Fibroblast of mammary gland (primary cell): ENCODE results near the gene TTLL13.

Source experiments
- DNase-seq: peaks from one replicate; pipeline ENCODE4 v3.0.0-alpha.2; 2010; ENCODE audit warnings: low read depth
- H3K4me3 ChIP-seq: 2 replicates; pipeline ENCODE4 v1.5.1; 2011; ENCODE audit warnings: low read depth, mild to moderate bottlenecking, low read length, moderate library complexity; ENCODE audit not compliant: control insufficient read depth
- CTCF ChIP-seq: conservative IDR thresholded peaks from 2 replicates; pipeline ENCODE4 v1.5.1; 2011; ENCODE audit warnings: low read depth, low read length, inconsistent platforms; ENCODE audit not compliant: control insufficient read depth, insufficient read depth

The TTLL13 gene

GRCh38 chr15:90217671-90218394 is 31.5 kb upstream of the TTLL13 start:
- DNase-seq, result no peak
- TF ChIP-seq CTCF, result no peak
- no peak overlapping the region for H3K4me3 ChIP-seq

GRCh38 chr15:90219421-90220141 is 29.8 kb upstream of the TTLL13 start:
- no peak for DNase-seq
- H3K4me3 ChIP-seq, result no peak overlapping the region
- peak; percentile 62 for TF ChIP-seq CTCF

- H3K4me3 ChIP-seq, result no peak overlapping the region
- TF ChIP-seq CTCF, result peak; percentile 94
- peak; percentile 92 for DNase-seq
Measured at GRCh38 chr15:90221246-90221900, 28.0 kb upstream of the TTLL13 start.

- TF ChIP-seq CTCF, result no peak
- no peak overlapping the region for H3K4me3 ChIP-seq
- no peak for DNase-seq
Measured at GRCh38 chr15:90222547-90222946, 26.8 kb upstream of the TTLL13 start.

GRCh38 chr15:90223441-90224165 is 25.8 kb upstream of the TTLL13 start:
- no peak for DNase-seq
- TF ChIP-seq CTCF, result no peak

GRCh38 chr15:90225047-90225446 is 24.3 kb upstream of the TTLL13 start:
- no peak for TF ChIP-seq CTCF
- no peak overlapping the region for H3K4me3 ChIP-seq
- DNase-seq, result no peak

More at GRCh38 chr15:90223441-90224165, 25.8 kb upstream of the TTLL13 start:
- no peak overlapping the region for H3K4me3 ChIP-seq
